WERI-Rb-1 (cell line): ENCODE data around the gene DNAJC5.

Experiments used
- DNase-seq: peaks from one replicate; pipeline ENCODE4 v3.0.0-alpha.2; 2020
- H3K27ac ChIP-seq: fragments of 250-450 bp; sonication (Bioruptor Pico); 2 replicates; pipeline ENCODE4 v1.5.1; 2020; ENCODE audit warnings: mild to moderate bottlenecking, moderate library complexity
- H3K27me3 ChIP-seq: fragments of 250-450 bp; sonication (Bioruptor Pico); 2 replicates; pipeline ENCODE4 v1.5.1; 2021; ENCODE audit warnings: mild to moderate bottlenecking, low read depth, moderate library complexity; ENCODE audit not compliant: insufficient read depth, severe bottlenecking
- H3K36me3 ChIP-seq: fragments of 250-450 bp; sonication (Bioruptor Pico); 2 replicates; pipeline ENCODE4 v1.5.1; 2020; ENCODE audit warnings: mild to moderate bottlenecking, moderate library complexity
- H3K4me3 ChIP-seq: 2 replicates; pipeline ENCODE4 v1.5.1; 2011; ENCODE audit warnings: low read depth, mild to moderate bottlenecking, control low read depth, low read length
- H3K9me3 ChIP-seq: fragments of 250-450 bp; sonication (Bioruptor Pico); 2 replicates; pipeline ENCODE4 v1.5.1; 2021; ENCODE audit warnings: mild to moderate bottlenecking, moderate library complexity; ENCODE audit not compliant: severe bottlenecking
- TF ChIP-seq, protein P1 (sequence below): IDR thresholded peaks from 2 replicates; pipeline ENCODE4 v1.5.1; 2011; ENCODE audit warnings: low read depth, mild to moderate bottlenecking, control low read depth, inconsistent platforms, low read length

The DNAJC5 gene, protein sequence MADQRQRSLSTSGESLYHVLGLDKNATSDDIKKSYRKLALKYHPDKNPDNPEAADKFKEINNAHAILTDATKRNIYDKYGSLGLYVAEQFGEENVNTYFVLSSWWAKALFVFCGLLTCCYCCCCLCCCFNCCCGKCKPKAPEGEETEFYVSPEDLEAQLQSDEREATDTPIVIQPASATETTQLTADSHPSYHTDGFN

DNA sequence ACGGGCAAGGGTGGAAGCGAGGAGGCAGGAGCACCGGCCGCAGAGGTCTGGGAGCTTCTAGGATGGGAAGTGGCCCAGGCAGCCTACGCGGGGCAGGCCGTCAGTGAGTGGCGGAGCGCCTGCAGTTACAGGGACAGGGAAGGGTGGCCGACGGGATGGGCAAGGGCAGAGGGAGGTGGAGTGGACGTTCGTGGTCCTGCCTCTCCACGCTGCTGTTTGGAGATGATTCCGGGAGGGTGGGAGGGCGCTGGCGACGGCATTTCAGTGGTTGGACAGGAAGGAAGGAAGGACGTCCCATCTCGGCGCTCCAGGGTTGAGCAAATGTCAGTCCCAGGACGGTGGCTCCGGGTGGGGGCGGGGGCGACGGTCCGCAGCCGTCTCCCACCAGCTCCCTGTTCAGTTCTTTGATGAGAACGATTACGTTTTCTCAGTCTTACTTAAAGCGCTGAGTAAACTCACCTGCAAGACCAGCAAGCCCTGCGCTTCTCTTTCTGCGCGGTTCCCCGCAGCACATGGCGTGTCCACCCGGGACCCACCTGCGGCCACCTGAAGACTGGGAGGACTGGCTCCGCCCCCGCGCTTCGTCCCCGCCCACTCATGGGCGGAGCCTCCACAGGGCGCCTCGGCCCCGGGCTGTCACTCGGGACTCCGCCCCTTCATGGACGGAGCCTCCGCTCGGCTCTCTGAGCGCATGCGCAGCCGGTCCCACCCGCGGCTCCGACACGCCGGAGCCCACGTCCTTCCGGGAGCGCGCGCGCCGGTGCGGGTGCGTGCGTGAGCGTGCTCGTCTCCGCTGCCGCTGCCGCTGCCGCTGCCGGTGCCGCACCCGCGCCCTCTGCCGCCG lies at the start of gene DNAJC5:
DNAJC5 (plus strand) TSS at position 769 of the 844 bp plus-strand sequence. CDS start 33,220 bp downstream, outside the sequence.
- H3K27ac ChIP-seq = peak within 1 kb of the TSS; percentile 75
- no peaks in the 10 kb centered on the region; the same call in none of the 2 replicates for H3K36me3 ChIP-seq
- TF ChIP-seq, protein P1, sequence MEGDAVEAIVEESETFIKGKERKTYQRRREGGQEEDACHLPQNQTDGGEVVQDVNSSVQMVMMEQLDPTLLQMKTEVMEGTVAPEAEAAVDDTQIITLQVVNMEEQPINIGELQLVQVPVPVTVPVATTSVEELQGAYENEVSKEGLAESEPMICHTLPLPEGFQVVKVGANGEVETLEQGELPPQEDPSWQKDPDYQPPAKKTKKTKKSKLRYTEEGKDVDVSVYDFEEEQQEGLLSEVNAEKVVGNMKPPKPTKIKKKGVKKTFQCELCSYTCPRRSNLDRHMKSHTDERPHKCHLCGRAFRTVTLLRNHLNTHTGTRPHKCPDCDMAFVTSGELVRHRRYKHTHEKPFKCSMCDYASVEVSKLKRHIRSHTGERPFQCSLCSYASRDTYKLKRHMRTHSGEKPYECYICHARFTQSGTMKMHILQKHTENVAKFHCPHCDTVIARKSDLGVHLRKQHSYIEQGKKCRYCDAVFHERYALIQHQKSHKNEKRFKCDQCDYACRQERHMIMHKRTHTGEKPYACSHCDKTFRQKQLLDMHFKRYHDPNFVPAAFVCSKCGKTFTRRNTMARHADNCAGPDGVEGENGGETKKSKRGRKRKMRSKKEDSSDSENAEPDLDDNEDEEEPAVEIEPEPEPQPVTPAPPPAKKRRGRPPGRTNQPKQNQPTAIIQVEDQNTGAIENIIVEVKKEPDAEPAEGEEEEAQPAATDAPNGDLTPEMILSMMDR = no peak
- H3K4me3 ChIP-seq = peak within 1 kb of the TSS; percentile 62
- H3K9me3 ChIP-seq = no peaks in the 10 kb centered on the region
- DNase-seq = peak; percentile 88
- no peaks in the 10 kb centered on the region for H3K27me3 ChIP-seq

DNA sequence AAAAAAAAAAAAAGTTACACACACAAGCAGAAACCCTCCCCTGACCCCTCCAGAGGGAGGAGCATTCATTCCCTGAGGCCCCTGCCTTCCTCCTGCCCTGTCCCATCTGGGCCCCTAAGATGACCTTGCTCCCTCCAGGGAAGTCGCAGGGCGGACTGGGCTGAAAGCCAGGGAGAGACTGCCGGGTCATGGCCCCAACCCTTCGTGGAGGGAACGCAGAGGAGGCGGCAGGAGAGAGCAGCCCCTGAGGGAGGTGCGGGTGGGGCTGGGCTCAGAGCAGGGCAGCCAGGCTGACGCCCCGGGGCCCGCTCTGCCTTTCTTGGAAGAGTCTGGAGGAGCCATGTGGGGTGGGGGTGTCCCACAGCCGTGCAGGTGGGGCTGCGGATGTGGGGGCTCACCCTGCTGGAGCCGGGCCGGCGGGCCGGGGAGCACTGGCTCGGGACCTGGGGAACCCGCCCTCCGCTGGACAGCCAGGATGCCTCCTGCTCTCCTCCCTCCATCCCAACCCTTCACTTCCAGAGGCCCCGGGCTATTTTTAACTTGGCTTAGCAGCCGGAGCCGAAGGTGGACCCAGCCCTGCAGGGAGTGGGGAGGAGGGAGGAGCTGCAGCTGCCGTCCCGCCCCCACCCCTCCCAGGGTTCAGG lies 48.7 kb upstream of the DNAJC5 start:
- DNase-seq = peak; percentile 77
- TF ChIP-seq, protein P1 = no peak
- H3K27ac ChIP-seq = peak overlapping the region; percentile 85
- no peaks in the 10 kb centered on the region for H3K27me3 ChIP-seq
- no peaks in the 10 kb centered on the region for H3K9me3 ChIP-seq
- peak overlapping the region; percentile 41 for H3K4me3 ChIP-seq
- no peaks in the 10 kb centered on the region for H3K36me3 ChIP-seq

DNA sequence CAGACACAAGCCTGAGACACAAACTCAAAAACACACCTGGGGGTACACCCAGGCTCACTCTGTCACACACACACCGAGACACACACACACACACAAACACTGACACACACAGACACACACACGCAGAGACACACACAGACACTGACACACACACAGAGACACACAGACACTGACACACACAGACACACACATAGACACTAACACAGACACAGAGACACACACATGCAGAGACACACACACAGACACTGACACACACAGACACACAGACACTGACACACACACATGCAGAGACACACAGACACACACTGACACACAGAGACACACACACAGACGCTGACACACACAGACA lies 48.1 kb upstream of the DNAJC5 start:
- H3K4me3 ChIP-seq = no peak overlapping the region
- no peaks in the 10 kb centered on the region for H3K27me3 ChIP-seq
- DNase-seq = no peak
- peak overlapping the region; percentile 85 for H3K27ac ChIP-seq
- H3K36me3 ChIP-seq = no peaks in the 10 kb centered on the region
- TF ChIP-seq, protein P1 = no peak
- H3K9me3 ChIP-seq = no peaks in the 10 kb centered on the region

DNA sequence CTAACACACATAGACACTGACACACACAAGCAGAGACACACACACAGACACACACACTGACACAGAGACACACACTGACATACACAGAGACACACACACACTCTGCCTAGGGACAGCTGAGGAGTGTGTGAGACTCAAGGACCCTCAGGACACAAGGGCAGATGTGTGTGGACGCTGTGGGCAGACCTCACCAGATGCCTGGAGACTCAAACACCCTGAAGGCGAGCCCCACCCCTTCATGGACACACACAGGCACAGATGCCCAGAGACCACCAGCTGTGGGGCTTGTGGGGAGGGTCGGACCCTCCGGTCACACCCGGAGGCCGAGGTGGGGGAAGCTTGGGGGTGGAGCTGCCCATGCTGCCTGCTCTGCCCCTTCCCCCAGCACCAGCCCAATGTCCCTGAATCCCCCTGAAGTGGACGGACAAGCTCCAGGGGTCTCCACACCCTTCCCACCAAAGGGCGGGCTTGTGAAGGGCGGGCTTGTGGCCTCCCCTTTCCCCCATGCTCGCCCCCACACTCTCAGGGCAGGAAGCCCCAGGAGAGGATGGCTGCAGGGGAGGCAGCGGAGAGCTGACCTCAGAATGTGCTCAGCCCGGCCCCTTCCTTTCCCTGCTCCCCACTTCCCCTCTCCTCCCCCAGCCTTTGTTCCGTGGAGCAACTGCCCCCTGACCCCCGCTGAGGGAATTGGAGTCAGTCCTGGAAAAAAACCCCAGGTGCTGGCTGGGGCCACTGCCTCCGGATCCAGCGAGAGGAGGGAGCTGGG lies 47.5 kb upstream of the DNAJC5 start:
- Histone ChIP-seq H3K27me3 (no peaks in the 10 kb centered on the region), H3K9me3 (no peaks in the 10 kb centered on the region), H3K4me3 (no peak overlapping the region), H3K36me3 (no peaks in the 10 kb centered on the region), H3K27ac (no peak overlapping the region)
- TF ChIP-seq, protein P1 = no peak
- no peak for DNase-seq

DNA sequence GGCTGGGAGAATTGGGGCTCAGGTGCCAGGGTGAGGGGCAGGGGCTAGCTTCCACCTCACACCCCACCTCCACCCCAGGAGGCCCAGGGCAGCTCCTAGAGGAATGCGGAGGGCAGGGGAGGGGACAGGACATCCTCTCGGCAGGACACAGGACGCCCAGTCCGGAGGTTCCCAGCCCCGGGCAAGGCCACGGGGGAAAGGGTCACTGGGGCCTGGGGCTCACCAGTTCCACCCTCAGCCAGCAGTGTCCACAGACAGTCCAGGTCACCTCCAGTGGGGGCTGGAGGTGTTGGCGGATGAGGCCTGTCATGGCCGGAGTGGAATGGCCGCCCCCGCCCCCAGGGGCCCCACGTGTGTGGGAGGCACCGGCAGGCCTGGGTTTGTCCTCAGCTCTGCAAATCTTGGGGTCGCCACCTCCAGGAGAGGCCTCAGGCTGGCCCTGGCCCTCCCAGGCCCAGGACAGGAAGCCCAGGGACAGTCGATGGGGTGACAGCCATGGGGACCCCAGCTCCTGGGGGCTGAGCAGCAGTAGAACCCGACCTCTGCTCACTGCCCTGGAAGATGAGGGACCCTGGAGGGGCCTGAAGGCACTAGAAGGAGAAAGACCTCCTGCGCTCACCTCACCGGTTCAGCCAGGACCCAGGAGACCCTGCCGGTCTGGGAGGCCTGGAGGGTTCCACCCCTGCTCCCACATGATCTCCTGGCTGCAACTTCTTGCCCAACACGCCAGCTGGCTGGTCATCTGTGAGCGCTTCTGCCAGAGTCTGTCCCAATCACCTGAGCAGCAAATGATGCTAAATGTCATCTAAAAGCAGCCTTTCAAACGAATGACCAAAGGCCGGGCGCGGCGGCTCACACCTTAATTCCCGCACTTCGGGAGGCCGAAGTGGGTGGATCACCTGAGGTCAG lies 46.7 kb upstream of the DNAJC5 start:
- Histone ChIP-seq H3K4me3 (no peak overlapping the region), H3K36me3 (no peaks in the 10 kb centered on the region), H3K27me3 (no peaks in the 10 kb centered on the region), H3K9me3 (no peaks in the 10 kb centered on the region), H3K27ac (no peak overlapping the region)
- TF ChIP-seq, protein P1 = no peak
- DNase-seq = no peak
